Esophagus muscularis mucosa (tissue), 4 donors: ENCODE data around the gene TNFRSF1A.

ENCODE experiments used
- CTCF ChIP-seq, 3 experiments: fragments of 200-600 bp in 2 of 3; fragments of 450-650 bp in 1 of 3; sonication (generic) in 2 of 3; IDR thresholded peaks; one replicate each; pipeline ENCODE4 v1.5.1; 2017 to 2019; ENCODE audit warnings: antibody characterized with exemption in 3 of 3, mild to moderate bottlenecking in 2 of 3, moderate library complexity in 1 of 3
- EP300 ChIP-seq: sonication (generic); formaldehyde crosslinking; IDR thresholded peaks from one replicate; pipeline ENCODE4 v1.6.1; 2017; ENCODE audit warnings: antibody characterized with exemption
- POLR2A ChIP-seq: fragments of 450-650 bp; IDR thresholded peaks from one replicate; pipeline ENCODE4 v1.6.1; 2017; ENCODE audit warnings: antibody characterized with exemption, moderate library complexity, mild to moderate bottlenecking, low read depth
- POLR2AphosphoS5 ChIP-seq, 2 donors: sonication (generic); formaldehyde crosslinking; IDR thresholded peaks; one replicate each; pipeline ENCODE4 v1.6.1; 2017; ENCODE audit warnings: antibody characterized with exemption in 2 of 2

GRCh38 chr12:6312529-6313325 is 29.1 kb downstream of the TNFRSF1A start:
- TF ChIP-seq CTCF (IDR thresholded peaks at IDR 0.05) (no peak), EP300 (no peak), POLR2A (no peak), POLR2AphosphoS5 (IDR thresholded peaks at IDR 0.05) (no peak)
